HG03457 (cell line): ENCODE measurements around the gene CST11.

Experiments used
- ATAC-seq: cut with Tn5 transposase; IDR thresholded peaks from one replicate; pipeline ENCODE4 v1.9.1; 2021; ENCODE audit warnings: moderate number of reproducible peaks; ENCODE audit not compliant: unreplicated experiment

CST11 gene

DNA sequence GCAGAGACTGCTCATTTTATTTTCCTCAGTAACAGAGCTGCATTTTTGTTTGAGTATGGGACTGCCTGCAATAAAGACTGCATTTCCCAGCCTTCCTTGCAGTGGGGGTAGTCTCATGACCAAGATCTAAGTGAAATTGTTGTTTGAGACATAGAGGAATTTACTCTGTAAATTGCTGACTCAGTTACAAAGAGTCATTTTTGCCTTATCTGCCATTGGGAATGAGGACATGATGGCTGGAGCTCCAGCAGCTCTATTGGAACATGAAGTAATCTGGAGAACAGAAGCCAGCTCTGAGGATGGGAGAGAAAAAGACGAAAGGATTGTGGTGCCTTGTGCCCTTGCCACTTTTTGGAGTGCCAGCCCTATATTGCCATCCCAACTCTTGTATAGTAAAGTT, 2.1 kb upstream of the CST11 start:
- no peak for ATAC-seq

- no peak for ATAC-seq
Observed at GRCh38 chr20:23453549-23454543, 1.2 kb upstream of the CST11 start.

DNA sequence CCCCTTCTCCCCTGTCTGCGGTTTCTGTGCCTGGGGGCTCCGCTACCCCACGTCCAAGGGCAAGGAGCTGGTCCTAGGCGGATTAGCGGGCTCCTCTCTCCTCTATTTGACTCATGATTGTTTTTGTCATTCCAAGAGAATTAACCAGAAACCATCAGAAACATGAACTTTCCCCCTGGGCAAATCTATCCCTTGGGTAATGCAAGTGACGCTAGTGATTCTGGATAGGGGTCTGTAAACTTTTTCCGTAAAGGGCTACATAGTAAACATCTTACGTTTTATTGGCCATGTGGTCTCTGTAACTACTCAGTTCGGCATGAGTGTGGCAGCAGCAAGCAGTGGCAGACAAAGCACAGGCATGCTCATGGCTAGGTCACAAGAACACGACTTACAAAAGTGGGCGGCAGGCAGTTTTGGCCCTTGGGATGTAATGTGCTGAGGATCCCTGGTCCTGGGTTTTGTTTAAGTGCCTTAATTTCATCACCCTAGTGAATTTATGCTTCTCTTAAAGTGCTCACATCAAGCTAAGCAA, 654 bp downstream of the CST11 start:
- no peak for ATAC-seq

DNA sequence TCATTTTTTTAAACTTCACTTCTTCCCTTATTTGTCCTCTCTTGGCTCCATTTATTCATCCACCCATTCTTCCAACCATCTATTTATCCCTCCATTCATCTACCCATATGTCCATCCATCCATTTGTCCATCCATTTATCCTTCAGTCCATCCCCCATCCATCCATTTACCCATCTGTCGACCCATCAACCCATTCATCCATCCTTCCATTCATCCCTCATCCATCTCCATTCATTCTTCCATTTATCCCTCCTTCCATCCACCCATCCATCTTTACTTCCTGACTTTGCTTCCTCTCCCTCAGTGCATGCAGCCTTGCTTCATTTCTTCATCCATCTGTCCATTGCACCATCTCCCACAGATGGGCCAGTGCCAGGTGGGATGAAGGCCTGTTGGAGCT, 1.8 kb downstream of the CST11 start:
- no peak for ATAC-seq

DNA sequence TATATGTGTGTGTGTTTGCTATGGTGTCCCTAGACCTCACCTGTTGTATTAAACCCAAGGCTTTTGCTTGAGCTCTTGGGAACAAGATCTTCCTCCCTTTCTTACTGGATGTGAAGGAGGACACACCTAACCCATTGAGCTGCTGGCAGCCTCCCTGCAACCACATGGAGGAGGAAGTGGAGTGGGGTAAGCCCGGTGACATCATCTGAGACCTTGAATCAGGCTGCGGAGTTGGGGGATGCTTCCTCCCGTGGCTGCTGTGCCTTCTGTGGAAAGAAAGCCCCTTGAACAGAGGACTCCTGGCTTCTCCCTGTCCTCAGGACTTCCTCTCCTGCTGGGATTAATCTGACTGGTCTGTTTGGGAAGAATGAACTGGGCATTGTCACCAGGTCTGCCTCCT, 3.3 kb downstream of the CST11 start:
- ATAC-seq = no peak

- ATAC-seq = no peak
Observed at GRCh38 chr20:23448167-23448566, 4.5 kb downstream of the CST11 start.

GRCh38 chr20:23446505-23446904, 6.2 kb downstream of the CST11 start:
- no peak for ATAC-seq

DNA sequence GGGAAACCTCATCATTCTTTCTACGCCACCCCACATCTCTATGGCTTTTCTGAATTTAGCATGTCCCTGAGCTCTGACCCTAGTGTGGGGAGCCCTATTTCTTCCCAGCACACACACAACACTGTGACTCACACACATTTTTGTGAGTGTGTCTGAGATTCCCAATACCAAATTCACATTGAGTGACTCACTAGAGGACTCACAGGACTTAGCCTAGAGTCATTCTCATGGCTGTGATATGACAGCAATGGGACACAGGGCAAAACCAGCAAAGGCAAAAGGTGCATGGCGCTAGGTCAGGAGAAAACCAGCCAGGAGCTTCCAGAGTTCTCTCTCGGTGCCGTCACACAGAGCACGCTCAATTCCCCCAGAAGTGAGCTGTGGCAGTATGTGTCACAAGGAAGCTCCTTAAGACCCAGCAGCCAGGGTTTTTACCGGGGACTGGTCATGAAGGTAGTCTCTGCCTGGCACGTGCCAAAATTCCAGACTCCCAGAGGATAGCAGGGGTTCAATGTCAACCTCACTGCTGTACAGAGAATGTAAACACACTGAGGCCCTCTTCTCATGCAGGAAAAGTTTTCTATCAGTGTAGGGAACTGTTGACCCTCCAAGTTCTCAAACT, 7.0 kb downstream of the CST11 start:
- ATAC-seq = no peak

- no peak for ATAC-seq
Observed at GRCh38 chr20:23444859-23445258, 7.8 kb downstream of the CST11 start.

DNA sequence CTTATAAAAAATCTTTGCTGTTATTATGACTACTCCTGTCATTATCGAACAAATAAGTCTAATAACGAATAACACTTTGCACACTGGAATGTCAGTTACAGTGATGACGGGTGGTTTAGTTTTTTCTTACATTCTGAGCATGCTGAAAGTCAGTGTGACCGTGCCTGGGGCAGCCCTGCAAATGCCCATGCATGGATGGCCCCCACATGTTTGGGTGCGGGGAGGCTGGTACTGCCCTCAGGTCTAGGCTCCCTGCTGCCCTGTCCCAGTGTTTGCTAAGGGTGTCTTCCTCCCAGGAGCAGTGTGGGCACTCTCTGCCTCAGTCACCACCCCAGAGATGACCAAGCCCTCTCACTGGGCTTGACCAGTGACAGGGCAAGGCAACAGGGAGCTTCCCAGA, 10.2 kb downstream of the CST11 start:
- ATAC-seq = no peak

DNA sequence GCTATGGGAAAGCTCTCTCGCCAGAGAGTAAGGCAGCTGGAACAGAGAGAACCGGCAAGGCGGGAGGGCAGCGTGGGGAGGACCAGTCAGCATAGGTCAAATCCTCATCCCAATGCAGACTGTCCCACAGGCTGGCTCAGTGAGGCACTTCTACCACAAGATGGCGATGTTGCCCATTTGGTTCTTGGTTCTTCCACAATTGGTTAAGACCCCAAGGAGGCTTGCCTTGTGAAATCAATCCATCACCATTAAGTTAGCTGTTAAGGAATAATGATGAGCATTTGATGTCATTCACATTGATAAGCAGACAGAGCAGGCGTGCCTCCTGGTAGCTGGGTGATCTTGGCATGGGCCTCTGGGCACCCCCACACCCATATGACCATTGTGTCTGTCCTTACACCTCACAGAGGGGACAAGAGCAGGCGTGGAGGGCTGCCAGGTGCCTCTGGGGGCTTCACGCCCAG, 10.8 kb downstream of the CST11 start:
- ATAC-seq = peak; percentile 57

- ATAC-seq = no peak
Observed at GRCh38 chr20:23440004-23440403, 12.7 kb downstream of the CST11 start.

GRCh38 chr20:23438661-23439060, 14.0 kb downstream of the CST11 start:
- no peak for ATAC-seq

DNA sequence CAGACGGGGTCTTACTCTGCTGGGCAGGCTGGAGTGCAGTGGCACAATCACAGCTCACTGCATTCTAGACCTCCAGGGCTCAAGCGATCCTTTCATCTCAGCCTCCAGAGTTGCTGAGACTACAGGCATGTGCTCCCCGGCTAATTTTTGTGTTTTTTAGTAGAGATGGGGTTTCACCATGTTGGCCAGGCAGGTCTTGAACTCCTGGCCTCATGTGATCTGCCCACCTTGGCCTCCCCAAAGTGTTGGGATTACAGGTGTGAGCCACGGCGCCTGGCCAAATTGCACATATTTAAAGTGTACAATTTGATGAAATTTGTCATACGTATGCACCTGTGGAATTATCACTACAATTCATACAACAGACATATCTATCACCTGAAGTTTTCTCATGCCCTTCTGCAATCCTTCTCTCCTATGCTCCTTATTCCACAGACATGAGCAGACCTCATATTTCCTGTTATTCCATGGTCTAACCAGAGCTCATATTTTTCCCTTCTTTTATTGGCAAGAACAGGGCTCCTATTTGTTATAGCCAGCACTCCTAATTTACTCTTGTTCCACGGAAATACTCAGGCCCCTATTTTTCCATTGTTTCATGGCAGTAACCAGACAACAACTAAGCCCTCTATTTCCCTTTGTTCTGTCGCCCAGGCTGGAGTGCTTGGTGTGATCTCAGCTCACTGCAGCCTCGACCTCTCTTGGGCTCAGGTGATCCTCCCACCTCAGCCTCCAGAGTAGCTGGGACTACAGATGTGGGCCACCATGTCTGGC, 15.4 kb downstream of the CST11 start:
- ATAC-seq = no peak

- ATAC-seq = no peak
Observed at GRCh38 chr20:23436681-23437080, 16.0 kb downstream of the CST11 start.

DNA sequence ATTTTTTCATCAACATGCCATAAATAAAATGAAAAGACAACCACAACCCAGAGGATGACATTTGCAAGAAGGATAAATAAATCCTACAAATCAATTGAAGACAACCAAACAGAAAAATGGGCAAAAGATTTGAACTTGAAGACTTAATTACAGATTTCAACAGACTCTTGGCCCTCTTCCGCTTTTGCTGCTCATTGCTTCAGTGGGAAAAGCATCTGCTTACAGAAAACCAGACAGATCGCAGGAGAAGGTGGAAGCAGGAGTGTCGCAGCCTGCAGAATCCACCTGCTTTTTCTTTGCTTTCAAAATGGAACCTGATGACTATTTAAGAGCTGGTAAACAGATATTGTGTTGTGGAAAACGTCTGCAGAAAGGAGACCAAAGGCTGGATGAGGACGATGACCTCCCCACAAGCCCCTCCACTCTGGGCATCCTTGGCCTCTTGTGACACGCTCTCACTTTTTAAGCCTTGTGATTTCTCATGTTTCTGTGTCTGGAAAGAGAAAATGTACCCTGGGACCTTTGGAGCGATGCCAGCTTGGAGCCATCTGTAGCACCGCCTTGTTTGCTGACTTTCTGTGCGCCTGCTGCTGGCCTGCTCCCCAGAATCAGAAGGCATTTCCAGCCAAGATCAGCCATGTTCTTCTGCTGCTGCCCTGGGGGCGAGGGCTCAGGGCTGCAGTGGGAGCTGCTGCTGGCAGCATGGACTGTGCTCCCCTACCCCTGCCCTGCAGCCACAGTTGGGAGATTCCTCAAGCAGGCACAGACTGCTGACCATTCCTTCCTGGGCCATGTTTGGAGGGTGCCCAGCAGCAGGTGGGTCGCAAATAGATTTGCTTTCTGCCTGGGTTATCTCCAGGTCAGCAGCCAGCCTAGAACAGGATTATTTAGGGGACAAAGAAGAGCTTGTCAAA, 16.8 kb downstream of the CST11 start:
- no peak for ATAC-seq

DNA sequence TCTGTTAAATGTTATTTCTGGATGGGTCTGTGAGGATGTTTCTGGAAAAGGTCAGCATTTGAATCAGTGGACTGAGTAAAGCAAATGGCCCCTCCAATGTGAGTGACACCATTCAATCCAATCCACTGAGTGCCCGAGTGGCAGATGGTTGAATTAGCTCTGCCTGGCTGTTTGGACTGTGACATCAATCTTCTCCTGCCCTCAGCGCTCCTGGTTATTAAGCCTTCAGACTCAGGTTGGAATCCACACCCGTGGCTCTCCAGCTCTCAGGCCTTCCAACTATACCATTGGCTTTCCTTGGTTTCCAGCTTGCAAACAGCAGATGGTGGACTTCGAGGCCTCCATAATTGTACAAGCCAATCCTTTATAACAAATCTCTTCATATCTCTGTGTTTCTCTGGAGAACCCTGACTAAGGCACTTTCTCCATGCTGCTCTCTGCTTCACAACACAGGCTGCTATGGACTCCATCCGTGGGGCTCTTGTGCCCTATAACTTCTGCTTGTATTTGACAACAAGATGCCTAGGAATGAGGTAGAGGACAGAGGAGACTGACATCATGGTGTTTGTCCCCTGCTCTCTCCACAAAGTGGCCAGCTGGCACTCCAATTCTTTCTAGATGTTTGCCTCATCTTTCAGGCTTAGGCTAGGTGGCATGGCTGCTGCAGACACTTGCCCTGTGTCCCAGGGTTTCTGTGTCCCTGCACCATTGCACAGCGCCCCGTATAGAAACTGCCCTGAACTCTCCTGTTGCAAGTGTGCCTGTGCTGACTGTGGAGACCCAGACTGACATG, 18.0 kb downstream of the CST11 start:
- ATAC-seq = no peak

DNA sequence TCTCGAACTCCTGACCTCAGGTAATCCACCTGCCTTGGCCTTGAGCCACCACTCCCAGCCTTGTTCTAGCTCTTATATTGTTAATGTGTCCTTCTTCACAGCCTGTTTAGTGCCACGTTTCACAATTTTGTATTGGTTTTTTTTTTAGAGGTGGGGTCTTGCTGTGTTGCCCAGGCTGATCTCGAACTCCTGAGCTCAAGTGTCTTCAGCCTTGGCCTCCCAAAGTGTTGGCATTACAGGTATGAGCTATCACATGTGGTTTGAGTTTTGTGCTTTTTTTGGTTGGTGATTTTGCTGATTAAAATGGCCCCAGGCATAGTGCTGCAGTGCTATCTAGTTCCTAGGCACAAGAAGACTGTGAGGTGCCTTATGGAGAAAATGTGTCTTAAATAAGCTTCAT, 19.0 kb downstream of the CST11 start:
- ATAC-seq = no peak

DNA sequence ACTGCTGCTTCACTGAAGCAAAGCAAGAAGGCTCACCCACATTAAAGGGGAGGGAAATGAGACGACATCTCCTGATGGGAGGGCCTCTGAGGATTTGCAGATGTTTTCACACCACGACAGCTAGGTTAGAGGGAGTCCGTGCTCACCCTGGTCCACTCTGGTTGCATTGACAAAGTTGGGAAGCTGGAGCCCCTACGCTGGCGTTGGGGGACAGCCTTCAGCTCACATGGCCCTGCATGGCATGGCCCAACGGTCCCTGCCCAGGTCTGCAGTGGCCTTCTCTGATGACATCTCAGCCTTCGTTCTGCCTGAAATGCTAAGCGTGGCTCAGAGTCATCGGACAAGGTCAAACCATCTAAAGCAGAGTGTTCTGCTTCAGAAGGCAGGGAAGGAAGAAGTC, 27.5 kb downstream of the CST11 start:
- ATAC-seq = no peak
